Astrocyte of the spinal cord (primary cell): ENCODE results near the gene NFIC.
A peak's percentile ranks its signal among the peaks of the same experiment; 100 is the strongest.

ENCODE experiments used
- DNase-seq: peaks from one replicate; pipeline ENCODE4 v3.0.0; 2011; ENCODE audit warnings: low read depth, low spot score
- H3K4me3 ChIP-seq: 2 replicates; pipeline ENCODE4 v1.5.1; 2011; ENCODE audit warnings: low read depth, mild to moderate bottlenecking, low read length, moderate library complexity
- in situ Hi-C: cut with HindIII; loops from 2 replicates; pipeline ENCODE4 v1.10.0; 2017; ENCODE audit warnings: low sequenced_read_pairs
- TF ChIP-seq, protein P1 (sequence below): IDR thresholded peaks from 2 replicates; pipeline ENCODE4 v1.5.1; 2012; ENCODE audit warnings: low read depth, mild to moderate bottlenecking, low read length, inconsistent platforms

Gene NFIC

DNA sequence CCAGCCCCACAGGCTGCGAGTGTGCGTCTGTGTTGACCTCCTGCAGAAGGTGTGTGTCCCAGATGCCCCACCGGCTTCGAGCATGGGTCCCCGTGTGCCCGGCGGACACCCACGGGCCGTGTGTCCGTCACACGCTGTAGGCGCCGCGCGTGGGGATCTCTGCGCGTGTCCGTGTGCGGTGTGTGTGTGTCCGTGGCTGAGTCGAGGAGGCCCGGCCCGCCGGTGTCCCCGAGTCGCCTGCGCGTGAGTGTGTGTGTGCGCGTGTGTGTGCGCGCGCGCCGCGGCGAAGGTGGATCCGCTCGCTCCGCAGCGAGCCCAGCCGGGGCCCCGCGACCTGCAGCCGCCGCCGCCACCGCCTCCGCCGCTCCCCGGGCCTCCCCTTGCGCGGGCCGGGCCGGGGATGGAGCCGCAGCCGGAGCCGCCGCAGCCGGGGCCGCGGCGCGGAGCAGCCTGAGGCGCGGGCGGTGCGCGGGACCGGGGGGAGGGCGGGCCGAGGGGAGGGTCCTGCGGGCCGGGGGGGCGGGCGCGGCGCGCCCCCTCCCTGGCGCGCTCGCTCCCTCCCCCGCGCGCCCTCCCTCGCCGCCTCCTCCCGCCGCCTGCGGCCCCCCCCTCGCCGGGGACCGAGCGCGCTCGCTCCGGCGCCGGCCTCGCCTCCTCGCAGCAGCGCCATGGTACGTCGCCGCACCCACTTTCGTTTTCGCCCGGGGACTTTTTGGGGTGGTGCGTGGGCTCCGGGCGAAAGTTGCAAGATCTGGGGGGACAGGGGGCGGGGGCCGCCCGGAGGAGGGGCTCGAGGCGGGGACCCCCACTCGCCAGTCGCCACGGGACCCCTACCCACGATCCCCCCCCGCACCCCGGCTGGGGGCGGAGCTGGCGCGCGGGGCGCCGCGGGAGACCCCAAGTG is 7.1 kb upstream of the NFIC start:
- in situ Hi-C loops: no loop called here
- peak; percentile 43 for DNase-seq
- TF ChIP-seq, protein P1, sequence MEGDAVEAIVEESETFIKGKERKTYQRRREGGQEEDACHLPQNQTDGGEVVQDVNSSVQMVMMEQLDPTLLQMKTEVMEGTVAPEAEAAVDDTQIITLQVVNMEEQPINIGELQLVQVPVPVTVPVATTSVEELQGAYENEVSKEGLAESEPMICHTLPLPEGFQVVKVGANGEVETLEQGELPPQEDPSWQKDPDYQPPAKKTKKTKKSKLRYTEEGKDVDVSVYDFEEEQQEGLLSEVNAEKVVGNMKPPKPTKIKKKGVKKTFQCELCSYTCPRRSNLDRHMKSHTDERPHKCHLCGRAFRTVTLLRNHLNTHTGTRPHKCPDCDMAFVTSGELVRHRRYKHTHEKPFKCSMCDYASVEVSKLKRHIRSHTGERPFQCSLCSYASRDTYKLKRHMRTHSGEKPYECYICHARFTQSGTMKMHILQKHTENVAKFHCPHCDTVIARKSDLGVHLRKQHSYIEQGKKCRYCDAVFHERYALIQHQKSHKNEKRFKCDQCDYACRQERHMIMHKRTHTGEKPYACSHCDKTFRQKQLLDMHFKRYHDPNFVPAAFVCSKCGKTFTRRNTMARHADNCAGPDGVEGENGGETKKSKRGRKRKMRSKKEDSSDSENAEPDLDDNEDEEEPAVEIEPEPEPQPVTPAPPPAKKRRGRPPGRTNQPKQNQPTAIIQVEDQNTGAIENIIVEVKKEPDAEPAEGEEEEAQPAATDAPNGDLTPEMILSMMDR: no peak

DNA sequence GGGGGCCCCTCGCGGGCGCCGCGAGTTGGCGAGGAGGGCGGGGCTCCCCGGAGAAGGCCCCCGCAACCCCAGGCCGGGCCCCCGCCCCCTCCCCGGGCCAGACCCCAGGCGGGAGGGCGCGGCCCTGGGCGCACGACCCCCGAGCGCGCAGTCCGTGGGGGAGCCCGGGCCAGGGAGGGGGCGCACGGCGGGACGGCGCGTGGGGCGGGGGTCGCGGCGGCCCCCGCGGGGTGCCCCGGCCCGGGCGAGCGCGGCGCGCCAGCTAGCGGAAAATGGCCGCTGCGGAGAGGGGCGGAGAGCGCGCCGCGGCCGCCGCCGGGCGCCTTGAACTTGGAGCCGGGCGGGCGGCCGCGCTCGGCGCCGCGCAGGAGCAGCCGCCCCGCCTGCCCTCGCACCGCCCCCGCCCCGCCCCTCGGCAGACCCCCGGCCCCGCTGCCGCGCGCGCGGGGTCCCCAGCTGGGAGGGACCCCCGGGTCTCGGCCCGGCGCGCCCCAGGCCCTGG is 6.4 kb upstream of the NFIC start:
- H3K4me3 ChIP-seq: peak overlapping the region; percentile 77
- in situ Hi-C loops: no loop called here
- TF ChIP-seq, protein P1: no peak
- no peak for DNase-seq

More for the DNA sequence above, 7.1 kb upstream of the NFIC start:
- peak overlapping the region; percentile 60 for H3K4me3 ChIP-seq

DNA sequence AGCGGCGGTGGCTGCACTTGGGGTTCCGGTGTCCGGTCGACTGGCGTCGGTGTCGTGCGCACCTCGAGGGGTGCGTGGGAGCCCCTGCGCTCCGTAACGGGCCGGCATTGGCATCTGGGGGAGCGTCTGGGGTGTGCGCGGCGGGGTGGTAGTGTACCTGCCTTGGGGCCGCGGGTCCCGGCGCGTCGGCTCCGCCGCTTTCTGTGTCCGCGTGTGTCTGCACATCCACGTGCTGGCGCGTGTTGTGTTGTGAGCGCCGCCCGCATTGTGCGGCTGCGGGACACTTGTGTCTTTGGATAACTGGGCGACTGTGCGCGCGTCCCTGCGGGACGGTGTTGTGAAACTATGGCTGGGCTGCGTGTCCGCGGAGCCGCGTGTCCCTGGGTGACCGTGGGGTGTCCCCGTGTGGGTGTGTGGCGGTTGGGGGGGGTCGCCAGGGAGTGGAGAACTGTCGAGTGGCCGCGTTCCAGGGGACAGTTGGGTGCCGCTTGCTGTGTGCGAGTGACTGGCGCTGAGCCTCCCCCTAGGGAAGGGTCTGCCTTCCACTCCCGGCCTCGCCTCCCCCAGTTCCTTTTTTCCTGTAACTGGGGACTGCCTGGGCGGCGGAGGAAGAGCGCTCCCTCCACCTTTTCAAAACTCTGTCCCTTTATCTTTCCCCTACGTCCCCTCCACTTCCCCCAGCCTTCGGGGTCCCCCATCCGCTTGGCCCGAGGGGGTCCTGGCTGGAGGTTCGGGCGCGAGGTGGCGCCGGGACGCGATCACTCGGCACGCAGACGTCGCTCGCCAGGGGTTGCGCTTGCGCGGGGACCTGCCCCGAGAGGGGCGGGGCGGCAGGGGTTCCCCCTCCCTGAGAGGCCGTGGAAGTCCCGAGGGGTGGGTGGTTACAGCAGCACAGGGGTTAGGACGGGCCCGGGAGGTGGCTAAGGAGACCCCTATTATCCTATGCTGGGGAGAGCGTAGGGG is 5.7 kb upstream of the NFIC start:
- H3K4me3 ChIP-seq: peak overlapping the region; percentile 77
- TF ChIP-seq, protein P1: peak; percentile 8
- DNase-seq: no peak
- in situ Hi-C loops: no loop called here

DNA sequence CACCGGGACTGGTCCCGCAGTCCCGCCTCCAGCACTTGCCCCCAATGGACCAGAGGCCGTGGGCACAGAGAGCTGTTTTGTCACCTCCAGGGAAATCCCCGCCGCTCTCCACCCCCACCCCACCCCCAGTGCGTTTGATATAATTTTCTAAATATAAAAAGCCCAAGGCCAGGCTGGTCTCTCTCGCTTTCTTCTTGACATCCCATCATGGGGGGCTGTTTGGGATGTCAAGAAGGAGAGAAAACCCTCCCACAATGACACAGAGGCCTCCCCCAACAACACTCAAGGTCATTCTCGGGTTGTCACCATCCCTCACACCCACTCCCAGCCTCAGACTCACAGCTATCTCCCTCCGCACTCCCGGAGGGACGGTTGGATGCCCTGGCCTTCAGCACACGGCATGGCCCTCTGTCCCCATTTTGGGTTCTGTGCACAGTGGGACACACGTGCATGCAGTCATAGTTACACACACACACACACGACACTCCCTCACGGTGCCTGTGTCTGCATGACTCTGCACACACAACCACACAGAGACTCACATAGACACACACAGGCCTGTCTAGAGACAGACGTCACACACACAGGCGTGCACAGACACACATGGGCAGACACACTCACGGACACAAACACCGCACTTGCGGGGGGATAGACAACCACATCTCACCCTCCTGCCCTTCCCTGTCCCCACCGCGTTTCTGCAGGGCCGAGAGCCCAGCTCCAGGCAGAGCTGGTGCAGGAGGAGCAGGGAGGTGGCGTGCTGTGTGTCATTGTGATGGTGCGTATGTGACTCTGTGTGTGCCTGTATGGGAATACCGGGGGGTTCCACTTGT is 4.8 kb upstream of the NFIC start:
- in situ Hi-C loops: no loop called here
- H3K4me3 ChIP-seq: peak overlapping the region; percentile 77
- DNase-seq: no peak
- TF ChIP-seq, protein P1: no peak

- TF ChIP-seq, protein P1: no peak
- in situ Hi-C loops: no loop called here
- no peak for DNase-seq
- H3K4me3 ChIP-seq: no peak overlapping the region
These were observed 4.0 kb upstream of the NFIC start for GRCh38 chr19:3362217-3362906.
